HG02938 (cell line): ENCODE data around the gene PITPNM1.
"Not testable (repeated sequence)": the region's sequence is repeated elsewhere in the genome, so short reads cannot be mapped to it uniquely, and the experiment has no call there.

Experiments
- ATAC-seq: cut with Tn5 transposase; IDR thresholded peaks from one replicate; pipeline ENCODE4 v1.9.1; 2021; ENCODE audit warnings: mild to moderate bottlenecking, moderate library complexity; ENCODE audit not compliant: unreplicated experiment

The PITPNM1 gene

GRCh38 chr11:67491276-67492068 is 13.7 kb downstream of the PITPNM1 start:
- no peak for ATAC-seq

- no peak for ATAC-seq
These were observed 14.5 kb downstream of the PITPNM1 start for GRCh38 chr11:67490727-67491065.

DNA sequence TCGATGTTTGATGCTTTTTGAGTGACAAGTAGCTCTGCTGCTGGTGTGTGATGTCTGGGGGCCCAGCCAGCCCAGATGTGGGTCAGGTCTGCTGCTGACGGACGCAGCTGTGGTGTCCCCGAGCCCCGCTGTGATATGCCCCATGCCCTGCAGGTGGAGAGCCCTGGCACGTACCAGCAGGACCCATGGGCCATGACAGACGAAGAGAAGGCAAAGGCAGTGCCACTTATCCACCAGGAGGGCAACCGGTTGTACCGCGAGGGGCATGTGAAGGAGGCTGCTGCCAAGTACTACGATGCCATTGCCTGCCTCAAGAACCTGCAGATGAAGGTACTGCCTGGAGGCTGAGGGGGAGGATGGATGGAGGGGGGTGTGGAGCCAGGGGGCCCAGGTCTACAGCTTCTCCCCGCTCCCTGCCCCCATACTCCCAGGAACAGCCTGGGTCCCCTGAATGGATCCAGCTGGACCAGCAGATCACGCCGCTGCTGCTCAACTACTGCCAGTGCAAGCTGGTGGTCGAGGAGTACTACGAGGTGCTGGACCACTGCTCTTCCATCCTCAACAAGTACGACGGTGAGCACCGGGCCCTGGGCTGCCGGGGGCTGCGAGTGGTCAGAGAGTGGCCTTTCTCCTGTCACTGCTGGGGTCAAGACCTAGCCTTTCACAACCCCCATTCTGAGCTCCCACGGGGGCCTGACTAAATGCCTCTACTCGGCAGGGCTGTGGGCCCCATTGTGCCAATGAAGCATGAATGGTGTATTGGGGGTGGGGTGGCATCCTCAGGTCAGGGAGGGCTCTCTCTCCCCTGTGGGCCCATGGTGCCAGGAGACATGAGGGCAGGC is 15.1 kb downstream of the PITPNM1 start:
- ATAC-seq, result no peak

DNA sequence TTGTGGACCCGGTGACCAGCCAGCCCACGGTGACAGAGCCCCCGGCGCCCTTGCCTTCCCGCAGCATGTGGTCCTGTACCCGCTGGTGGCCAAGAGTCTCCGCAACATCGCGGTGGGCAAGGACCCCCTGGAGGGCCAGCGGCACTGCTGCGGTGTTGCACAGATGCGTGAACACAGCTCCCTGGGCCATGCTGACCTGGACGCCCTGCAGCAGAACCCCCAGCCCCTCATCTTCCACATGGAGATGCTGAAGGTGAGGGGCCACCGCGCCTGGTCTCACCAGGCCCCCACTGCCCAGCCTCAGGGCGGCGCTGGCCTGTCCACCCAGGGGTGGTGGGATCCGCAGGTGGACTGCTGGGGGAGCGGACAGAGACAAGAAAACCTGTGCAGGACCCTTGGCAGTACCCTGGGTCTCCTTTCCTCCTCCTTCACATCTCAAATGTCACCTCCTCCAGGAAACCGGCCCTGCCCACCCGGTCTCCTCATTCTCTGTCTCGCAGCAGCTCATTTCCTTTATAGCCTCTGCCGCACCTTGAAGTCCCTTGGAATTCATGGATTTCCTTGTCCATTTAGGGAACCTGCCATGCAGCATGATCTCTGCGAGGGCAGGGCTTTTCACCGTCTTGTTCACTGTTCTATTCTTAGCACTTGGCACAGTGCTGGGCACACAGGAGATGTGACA is 15.8 kb downstream of the PITPNM1 start:
- ATAC-seq, result no peak

GRCh38 chr11:67486481-67487195 is 18.5 kb downstream of the PITPNM1 start:
- ATAC-seq, result no peak

GRCh38 chr11:67485873-67486361 is 19.2 kb downstream of the PITPNM1 start:
- not testable (repeated sequence) for ATAC-seq

DNA sequence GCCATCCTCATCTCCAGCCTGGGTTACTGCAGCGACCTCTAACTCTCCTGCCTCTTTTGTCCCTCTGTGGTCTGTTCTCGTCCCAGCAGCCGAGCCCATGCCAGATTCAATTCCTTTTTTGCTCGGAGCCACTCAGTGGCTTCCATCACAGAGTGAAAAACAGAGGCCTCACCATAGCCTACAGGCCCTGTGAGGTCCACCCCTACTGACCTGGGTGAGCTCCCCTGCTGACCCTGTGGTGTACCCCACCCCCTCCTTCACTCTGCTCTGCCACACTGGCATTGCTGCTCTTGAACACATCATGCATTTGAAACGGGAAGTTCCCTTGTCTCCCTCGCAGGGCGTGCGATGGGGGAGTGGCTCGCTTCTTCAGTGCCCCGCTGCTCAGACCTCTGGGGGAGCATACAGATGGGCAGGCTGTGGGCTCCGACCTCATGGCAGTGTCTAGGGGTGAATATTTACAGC is 20.3 kb downstream of the PITPNM1 start:
- ATAC-seq, result no peak

DNA sequence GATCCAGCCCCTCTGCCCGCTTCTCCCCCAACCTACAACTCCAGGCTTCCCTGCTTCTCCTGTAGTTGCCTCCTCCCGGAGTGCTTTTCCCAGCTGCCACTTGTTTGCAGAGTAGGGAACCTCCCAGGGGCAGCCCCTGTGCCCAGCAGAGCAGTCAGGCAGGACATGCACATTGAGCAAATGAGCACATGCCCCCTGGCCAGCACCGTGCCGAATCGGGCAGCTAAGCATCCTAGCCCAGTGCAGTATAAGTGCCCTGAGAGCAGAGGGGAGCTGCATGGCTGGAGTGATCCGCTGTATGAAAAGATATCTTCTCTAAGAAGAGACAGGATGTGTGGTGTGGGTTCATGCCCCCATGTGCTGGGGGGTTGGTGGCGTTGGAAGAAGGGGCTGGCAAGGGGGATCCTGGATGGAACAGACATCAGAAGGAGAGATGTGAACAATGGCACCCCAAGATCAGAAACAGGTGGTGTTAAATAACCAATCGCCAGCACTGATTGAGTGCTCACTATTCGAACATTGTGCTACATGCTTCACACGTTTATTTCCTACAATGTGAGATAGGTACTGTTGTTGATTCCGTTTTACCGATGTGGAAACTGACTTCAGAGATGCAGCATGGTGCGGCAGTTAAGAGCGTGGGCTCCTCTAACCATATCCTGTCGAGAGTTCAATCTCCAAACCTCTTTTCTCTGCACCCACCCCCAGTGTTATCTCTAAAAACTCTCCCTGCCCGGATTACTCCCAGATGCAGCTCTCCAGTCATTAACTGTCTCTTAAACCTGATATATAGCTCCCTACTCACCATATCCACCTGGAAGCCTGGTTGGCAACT is 21.1 kb downstream of the PITPNM1 start:
- no peak for ATAC-seq

DNA sequence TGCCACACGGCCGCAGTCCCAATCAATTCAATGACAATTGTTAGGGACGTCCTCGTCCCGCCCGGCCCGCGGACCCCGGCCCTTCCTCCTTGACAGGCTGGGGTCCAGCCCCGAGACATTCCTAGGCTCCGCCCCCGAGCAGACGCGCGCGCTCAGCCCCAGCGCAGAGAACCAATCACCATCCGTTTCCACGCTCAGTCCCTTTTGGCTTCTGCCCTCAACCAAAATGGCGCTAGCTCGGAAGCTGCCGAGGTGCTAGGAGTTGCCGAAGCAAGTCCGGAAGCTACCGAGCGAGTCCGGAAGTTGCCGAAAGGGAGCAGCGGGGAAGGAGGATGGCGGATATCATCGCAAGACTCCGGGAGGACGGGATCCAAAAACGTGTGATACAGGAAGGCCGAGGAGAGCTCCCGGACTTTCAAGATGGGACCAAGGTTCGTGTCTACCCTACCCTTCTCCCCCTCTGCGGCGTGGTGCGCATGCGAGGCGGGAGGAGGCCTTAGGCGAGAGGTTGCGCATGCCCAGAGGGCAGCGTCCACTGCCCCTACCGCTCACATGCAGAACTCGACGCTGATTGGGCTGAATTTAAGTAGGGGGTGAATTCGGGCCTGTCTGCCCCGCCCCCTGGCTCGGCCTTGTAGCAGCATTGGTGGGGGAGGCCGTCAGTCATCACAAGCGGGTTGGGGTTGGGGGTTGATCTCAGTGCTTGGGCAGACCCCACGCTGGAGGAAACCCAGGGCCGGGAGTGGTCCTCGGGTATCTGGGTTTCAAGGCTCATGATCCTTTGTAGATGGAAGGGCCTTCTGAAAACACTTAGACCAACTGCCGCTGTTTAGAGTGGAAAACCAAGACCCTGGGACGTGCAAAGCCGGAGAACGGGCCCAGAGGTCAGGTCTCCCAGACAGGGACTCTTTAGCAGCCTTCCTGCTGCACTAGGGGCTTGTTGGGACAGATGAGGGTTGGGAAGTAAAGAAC is 22.1 kb downstream of the PITPNM1 start, which contains the start of gene AIP:
Gene AIP, plus strand, starts transcription at position 200 of the 972 bp plus-strand sequence. Its CDS starts 133 bp downstream, at position 333.
- ATAC-seq, result peak; percentile 63

GRCh38 chr11:67482275-67482826 is 22.8 kb downstream of the PITPNM1 start:
- ATAC-seq, result peak; percentile 7

DNA sequence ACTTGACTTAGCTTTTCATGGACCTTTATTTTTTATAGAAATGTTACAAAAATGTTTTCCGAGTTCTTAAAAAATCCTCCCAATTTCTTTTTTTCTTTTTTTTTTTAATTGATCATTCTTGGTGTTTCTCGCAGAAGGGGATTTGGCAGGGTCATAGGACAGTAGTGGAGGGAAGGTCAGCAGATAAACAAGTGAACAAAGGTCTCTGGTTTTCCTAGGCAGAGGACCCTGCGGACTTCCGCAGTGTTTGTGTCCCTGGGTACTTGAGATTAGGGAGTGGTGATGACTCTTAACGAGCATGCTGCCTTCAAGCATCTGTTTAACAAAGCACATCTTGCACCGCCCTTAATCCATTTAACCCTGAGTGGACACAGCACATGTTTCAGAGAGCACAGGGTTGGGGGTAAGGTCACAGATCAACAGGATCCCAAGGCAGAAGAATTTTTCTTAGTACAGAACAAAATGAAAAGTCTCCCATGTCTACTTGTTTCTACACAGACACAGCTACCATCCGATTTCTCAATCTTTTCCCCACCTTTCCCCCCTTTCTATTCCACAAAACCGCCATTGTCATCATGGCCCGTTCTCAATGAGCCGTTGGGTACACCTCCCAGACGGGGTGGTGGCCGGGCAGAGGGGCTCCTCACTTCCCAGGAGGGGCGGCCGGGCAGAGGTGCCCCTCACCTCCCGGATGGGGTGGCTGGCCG is 27.7 kb downstream of the PITPNM1 start:
- ATAC-seq, result not testable (repeated sequence)

- ATAC-seq, result not testable (repeated sequence)
These were observed 28.5 kb downstream of the PITPNM1 start for GRCh38 chr11:67476692-67477091.

- no peak for ATAC-seq
These were observed 32.3 kb downstream of the PITPNM1 start for GRCh38 chr11:67472882-67473281.

GRCh38 chr11:67470337-67471002 is 34.7 kb downstream of the PITPNM1 start:
- ATAC-seq, result no peak

DNA sequence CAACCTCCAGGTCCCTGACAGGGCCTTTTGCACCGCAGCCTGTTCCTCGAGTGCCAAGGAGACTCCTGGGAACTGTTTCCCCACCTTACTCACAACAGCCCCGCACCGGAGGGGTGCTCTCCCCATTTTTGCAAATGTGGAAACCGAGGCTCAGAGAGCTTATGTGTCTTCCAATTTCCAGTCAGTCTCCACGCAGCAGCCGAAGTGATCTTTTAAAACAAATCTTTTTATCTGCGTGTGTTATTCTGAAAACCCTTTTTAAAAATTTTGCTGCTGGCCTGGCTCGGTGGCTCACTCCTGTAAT is 35.7 kb downstream of the PITPNM1 start:
- no peak for ATAC-seq

- ATAC-seq, result no peak
These were observed 36.2 kb downstream of the PITPNM1 start, which contains the start of gene TMEM134 for GRCh38 chr11:67468759-67469507. TMEM134 (minus strand) TSS chr11:67469251; CDS start chr11:67469192, 59 bp downstream.
